HepG2 (cell line): ENCODE results near the gene SNRPD3. TPM values are rescaled to one million over a fixed set of nuclear protein-coding genes. Genes with fewer than 3 reads are reported as not detected.
A peak's percentile ranks its signal among the peaks of the same experiment; 100 is the strongest.

ENCODE experiments used
- AKAP8 ChIP-seq: sonication (generic); formaldehyde crosslinking; IDR thresholded peaks from 2 replicates; pipeline ENCODE4 v1.5.1; 2020; ENCODE audit warnings: mild to moderate bottlenecking, missing genetic modification reagents
- ARNT ChIP-seq: fragments of 450-650 bp; IDR thresholded peaks from 2 replicates; pipeline ENCODE4 v1.6.1; 2017
- BRD4 ChIP-seq: sonication (generic); formaldehyde crosslinking; IDR thresholded peaks from 2 replicates; pipeline ENCODE4 v1.4.0; 2020; ENCODE audit warnings: missing genetic modification reagents
- HDAC2 ChIP-seq: sonication (generic); formaldehyde crosslinking; IDR thresholded peaks from 2 replicates; pipeline ENCODE4 v1.4.0; 2020; ENCODE audit warnings: missing genetic modification reagents
- MAX ChIP-seq: IDR thresholded peaks from 2 replicates; pipeline ENCODE4 v1.6.1; 2012; ENCODE audit warnings: inconsistent platforms
- MBD4 ChIP-seq: IDR thresholded peaks from 2 replicates; pipeline ENCODE4 v1.6.1; 2012; ENCODE audit warnings: low read length, inconsistent platforms, borderline replicate concordance
- MBNL3 ChIP-seq: fragments of 250-450 bp; sonication (Bioruptor Pico); conservative IDR thresholded peaks from 2 replicates; pipeline ENCODE4 v1.8.0; 2022; ENCODE audit warnings: mild to moderate bottlenecking, inconsistent platforms
- NFKBIZ ChIP-seq: IDR thresholded peaks from 2 replicates; pipeline ENCODE4 v1.6.1; 2018; ENCODE audit warnings: missing genetic modification reagents, missing compliant biosample characterization
- RORA ChIP-seq: sonication (generic); formaldehyde crosslinking; IDR thresholded peaks from 2 replicates; pipeline ENCODE4 v1.5.0; 2020; ENCODE audit warnings: mild to moderate bottlenecking, missing genetic modification reagents, moderate library complexity
- RXRB ChIP-seq: IDR thresholded peaks from 2 replicates; pipeline ENCODE4 v1.6.1; 2016; ENCODE audit warnings: borderline replicate concordance, missing genetic modification reagents, missing compliant biosample characterization
- SCMH1 ChIP-seq: sonication (generic); formaldehyde crosslinking; IDR thresholded peaks from 2 replicates; pipeline ENCODE4 v1.9.0; 2021; ENCODE audit warnings: missing genetic modification reagents, mild to moderate bottlenecking, borderline replicate concordance
- THAP7 ChIP-seq: sonication (generic); formaldehyde crosslinking; IDR thresholded peaks from 2 replicates; pipeline ENCODE4 v1.8.1; 2023; ENCODE audit warnings: mild to moderate bottlenecking, missing genetic modification reagents
- THRA ChIP-seq: sonication (generic); formaldehyde crosslinking; IDR thresholded peaks from 2 replicates; pipeline ENCODE4 v1.4.0; 2020; ENCODE audit warnings: missing genetic modification reagents, borderline replicate concordance
- ZNF205 ChIP-seq: IDR thresholded peaks from 2 replicates; pipeline ENCODE4 v1.6.1; 2018; ENCODE audit warnings: missing biosample characterization, missing genetic modification reagents
- ZNF276 ChIP-seq: sonication (generic); formaldehyde crosslinking; IDR thresholded peaks from 2 replicates; pipeline ENCODE4 v1.4.0; 2020; ENCODE audit warnings: mild to moderate bottlenecking, low read depth, missing genetic modification reagents
- ZNF326 ChIP-seq: sonication (generic); formaldehyde crosslinking; IDR thresholded peaks from 2 replicates; pipeline ENCODE4 v1.4.0; 2020; ENCODE audit warnings: missing genetic modification reagents, borderline replicate concordance
- ZNF33A ChIP-seq: sonication (generic); formaldehyde crosslinking; IDR thresholded peaks from 2 replicates; pipeline ENCODE4 v1.5.1; 2020; ENCODE audit warnings: missing genetic modification reagents, mild to moderate bottlenecking, moderate library complexity, borderline replicate concordance
- ZNF350 ChIP-seq: sonication (generic); formaldehyde crosslinking; IDR thresholded peaks from 2 replicates; pipeline ENCODE4 v1.4.0; 2020; ENCODE audit warnings: mild to moderate bottlenecking, low read depth, missing genetic modification reagents, borderline replicate concordance
- ZNF569 ChIP-seq: sonication (generic); formaldehyde crosslinking; IDR thresholded peaks from 2 replicates; pipeline ENCODE4 v1.5.0; 2020; ENCODE audit warnings: mild to moderate bottlenecking, missing genetic modification reagents, moderate library complexity, borderline replicate concordance
- ZNF776 ChIP-seq: sonication (generic); formaldehyde crosslinking; IDR thresholded peaks from 2 replicates; pipeline ENCODE4 v1.4.0; 2020; ENCODE audit warnings: mild to moderate bottlenecking, missing genetic modification reagents
- polyA plus RNA-seq, 8 experiments: library from polyadenylated mRNA; depleted of rRNA in 3 of 8; stranded (reverse) in 7 of 8; unstranded in 1 of 8; fragments of >200 nt; fragmentation: Illumina TruSeq in 4 of 8; extraction: Trizol in 4 of 8; gene quantifications; 2 replicates each; pipeline versions ENCODE4 v1.2.1 to v1.2.3, GENCODE V29; 2011 to 2016; ENCODE audit warnings: low read depth in 4 of 8, missing spikeins in 1 of 8, mixed read lengths in 1 of 8; ENCODE audit not compliant: insufficient read depth in 1 of 8
- total RNA-seq, 5 experiments: library from RNA; depleted of rRNA; stranded (reverse); fragments of >200 nt; fragmentation: Illumina TruSeq; extraction: Trizol; gene quantifications; 2 replicates each; pipeline ENCODE4 v1.2.3, GENCODE V29; 2016; ENCODE audit warnings: low read depth in 1 of 5

Gene SNRPD3
- total and polyA plus RNA-seq, 2 of the 13 experiments (the other 11 are each of a cell fraction or from before 2014, with no cell fraction given): 110 to 209 TPM

GRCh38 chr22:24584166-24584790 is 28.5 kb downstream of the SNRPD3 start (continued):
- TF ChIP-seq NFKBIZ (no peak), RORA (CRISPR knock-in tag) (no peak), BRD4 (CRISPR knock-in tag) (no peak), RXRB (CRISPR knock-in tag) (no peak), HDAC2 (CRISPR knock-in tag) (no peak), THRA (CRISPR knock-in tag) (no peak), ZNF276 (CRISPR knock-in tag) (no peak), MBD4 (no peak), ZNF33A (CRISPR knock-in tag) (no peak), MAX (no peak), ZNF569 (no peak), SCMH1 (CRISPR knock-in tag) (no peak), ZNF776 (CRISPR knock-in tag) (no peak), ZNF205 (CRISPR knock-in tag) (no peak), AKAP8 (CRISPR knock-in tag) (peak; percentile 39; the same call in 1 of the 2 replicates), ZNF350 (CRISPR knock-in tag) (no peak), MBNL3 (no peak), ZNF326 (CRISPR knock-in tag) (peak; percentile 57; the same call in 1 of the 2 replicates), THAP7 (CRISPR knock-in tag) (no peak), ARNT (no peak)
